NCI-H82 treated with DMSO at 0.1 percent for 48 hours (cell line): Measurements from ENCODE around the gene OR10V1.

Source experiments
- DNase-seq: peaks from one replicate; lab custom pipeline; 2025; ENCODE audit not compliant: unreplicated experiment; lab: John Stamatoyannopoulos, UW

OR10V1 gene

DNA sequence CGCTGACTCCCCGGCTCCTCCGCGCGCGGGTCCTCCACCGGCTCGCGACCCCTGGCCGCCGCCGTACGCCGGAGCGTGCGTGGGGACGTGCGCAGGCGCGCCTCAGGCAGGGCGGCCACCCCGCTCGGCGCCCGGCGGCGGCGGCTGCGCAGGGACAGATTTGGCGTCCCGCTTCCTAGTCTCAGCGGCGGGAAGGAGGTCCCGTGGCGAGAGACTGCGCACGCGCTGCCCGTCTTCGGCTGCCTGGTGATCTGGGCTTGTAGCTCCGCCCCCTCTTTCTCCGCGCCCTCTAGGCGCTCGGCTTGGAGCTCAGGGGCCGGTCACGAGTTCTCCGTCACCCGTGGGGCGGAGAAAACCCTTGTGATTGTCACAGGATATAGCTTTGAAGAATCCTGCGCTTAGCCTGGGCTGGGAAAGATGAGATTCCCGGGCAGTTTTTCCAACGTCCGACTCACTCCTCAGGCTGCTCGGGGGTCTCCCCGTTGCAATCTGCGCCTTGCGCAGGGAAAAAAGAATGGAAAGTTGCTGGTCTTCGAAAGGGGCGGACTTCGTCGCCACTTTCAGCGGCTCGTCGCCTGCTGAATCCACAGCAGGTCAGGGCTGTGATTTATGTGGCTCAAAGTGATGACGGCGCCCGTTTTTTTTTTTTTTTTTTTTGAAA lies 44.6 kb downstream of the OR10V1 start, which contains the start of gene PATL1:
Gene PATL1, minus strand, starts transcription at position 88 of the 661 bp plus-strand sequence. CDS start 142 bp downstream, outside the sequence.
- DNase-seq: peak; percentile 91

DNA sequence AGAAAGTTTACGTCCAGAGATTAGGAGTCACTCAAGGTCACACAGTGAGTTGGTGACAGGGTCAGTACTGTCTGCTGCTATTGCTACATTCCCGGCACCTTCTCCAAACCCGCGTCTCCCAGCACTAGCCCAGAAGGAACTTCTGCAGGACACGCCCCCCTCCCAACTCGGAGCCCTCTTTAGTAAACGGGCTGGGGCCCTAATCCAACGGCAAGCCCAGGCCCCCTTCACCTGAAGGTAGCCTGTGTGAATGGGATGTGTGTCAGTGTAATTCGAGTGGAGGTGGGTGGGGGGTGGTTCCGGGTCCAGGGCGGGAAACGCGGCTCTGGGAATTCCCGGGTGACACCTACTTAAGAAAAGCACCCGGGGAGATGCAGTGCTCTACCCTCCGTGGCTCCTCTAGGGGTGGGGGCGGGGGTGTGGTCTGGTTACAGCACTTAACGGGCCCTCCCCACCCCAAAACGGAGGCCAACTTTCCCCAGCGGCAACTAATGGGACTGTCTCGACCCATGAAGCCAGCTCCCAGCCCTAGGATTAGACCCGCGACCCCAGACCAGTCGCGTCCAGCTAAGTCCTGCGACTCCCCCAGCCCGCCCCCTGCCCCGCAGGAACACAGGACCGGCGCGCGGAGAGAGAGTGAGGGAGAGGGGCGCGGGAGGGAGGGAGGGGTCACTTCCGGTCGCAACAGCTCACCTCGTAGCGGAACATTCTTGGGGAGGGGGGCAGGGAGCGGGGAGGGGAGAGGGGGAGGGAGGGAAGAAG lies 45.3 kb downstream of the OR10V1 start:
- peak; percentile 46 for DNase-seq

DNA sequence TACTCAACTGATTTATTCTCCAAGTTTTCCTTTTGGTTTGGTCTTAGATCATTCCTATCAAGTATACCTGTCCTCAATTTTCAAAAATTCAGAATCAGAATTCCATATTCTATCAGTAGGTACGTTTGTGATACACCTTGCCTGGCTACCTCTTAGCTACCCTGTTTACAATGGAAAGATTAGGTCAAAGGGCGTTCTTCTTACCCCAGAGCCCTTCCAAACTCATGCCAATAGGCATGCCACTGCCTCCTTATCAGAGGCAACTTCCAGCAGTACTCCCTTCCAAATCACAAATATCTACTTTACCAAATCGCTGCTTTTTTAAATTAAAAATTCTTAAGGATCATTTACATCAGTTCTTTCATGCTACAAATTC lies 45.8 kb downstream of the OR10V1 start:
- no peak for DNase-seq

DNA sequence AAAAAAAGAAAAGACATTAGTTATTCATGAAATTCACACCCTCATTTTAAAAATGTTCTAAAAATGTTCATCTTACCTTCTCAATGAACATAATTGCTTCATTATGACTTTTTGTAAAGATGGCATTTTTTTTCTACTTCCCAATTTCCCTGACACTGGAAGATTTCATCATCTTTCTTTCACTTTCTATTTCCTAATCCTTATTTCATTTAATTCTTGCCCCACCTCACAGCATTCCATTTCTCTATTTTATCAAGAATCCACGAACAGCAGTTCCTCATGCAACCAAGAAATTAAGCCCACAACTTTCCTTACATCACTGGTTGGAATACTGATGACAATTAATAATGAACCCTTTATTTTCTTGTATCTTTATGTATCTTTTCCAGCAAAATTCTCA lies 46.7 kb downstream of the OR10V1 start:
- DNase-seq: no peak
